ENCODE measurements around the gene NRG3.

NRG3 gene

GRCh38 chr10:82400841-82401240 is 525.8 kb downstream of the NRG3 start:
- peak; percentile 68 for DNase-seq

- no peak for DNase-seq
These were observed 528.0 kb downstream of the NRG3 start for GRCh38 chr10:82402906-82403401.

GRCh38 chr10:82409671-82410070 is 534.7 kb downstream of the NRG3 start:
- no peak for DNase-seq

GRCh38 chr10:82411416-82411815 is 536.4 kb downstream of the NRG3 start:
- DNase-seq = no peak

GRCh38 chr10:82420001-82420400 is 545.0 kb downstream of the NRG3 start:
- DNase-seq = no peak

GRCh38 chr10:82429302-82429701 is 554.3 kb downstream of the NRG3 start:
- no peak for DNase-seq

- no peak for DNase-seq
These were observed 563.3 kb downstream of the NRG3 start for GRCh38 chr10:82438277-82438676.

GRCh38 chr10:82440775-82441174 is 565.8 kb downstream of the NRG3 start:
- no peak for DNase-seq

- DNase-seq = no peak
These were observed 577.1 kb downstream of the NRG3 start for GRCh38 chr10:82452046-82452445.

- DNase-seq = no peak
These were observed 577.7 kb downstream of the NRG3 start for GRCh38 chr10:82452676-82453075.

- no peak for DNase-seq
These were observed 578.8 kb downstream of the NRG3 start for GRCh38 chr10:82453678-82454293.

GRCh38 chr10:82462910-82463551 is 588.0 kb downstream of the NRG3 start:
- DNase-seq = no peak

GRCh38 chr10:82463614-82464013 is 588.6 kb downstream of the NRG3 start:
- DNase-seq = no peak

GRCh38 chr10:82464191-82464818 is 589.3 kb downstream of the NRG3 start:
- no peak for DNase-seq

GRCh38 chr10:82464966-82465365 is 590.0 kb downstream of the NRG3 start:
- peak; percentile 56 for DNase-seq

GRCh38 chr10:82468453-82468852 is 593.5 kb downstream of the NRG3 start:
- DNase-seq = no peak

- DNase-seq = no peak
These were observed 597.7 kb downstream of the NRG3 start for GRCh38 chr10:82472406-82473335.

- no peak for DNase-seq
These were observed 602.8 kb downstream of the NRG3 start for GRCh38 chr10:82477776-82478175.

GRCh38 chr10:82492647-82493046 is 617.7 kb downstream of the NRG3 start:
- no peak for DNase-seq

- no peak for DNase-seq
These were observed 621.1 kb downstream of the NRG3 start for GRCh38 chr10:82496114-82496513.

- no peak for DNase-seq
These were observed 622.4 kb downstream of the NRG3 start for GRCh38 chr10:82497439-82497838.

- DNase-seq = no peak
These were observed 624.0 kb downstream of the NRG3 start for GRCh38 chr10:82498976-82499375.

GRCh38 chr10:82505009-82505408 is 630.0 kb downstream of the NRG3 start:
- DNase-seq = no peak

All from islet precursor cell (in vitro differentiated cells).